NCI-H510A treated with DMSO at 0.1 percent for 48 hours (cell line): Measurements from ENCODE around the gene EXOSC5.
"Not testable (repeated sequence)": the region's sequence is repeated elsewhere in the genome, so short reads cannot be mapped to it uniquely, and the experiment has no call there.

ENCODE experiments used
- DNase-seq: peaks from one replicate; lab custom pipeline; 2025; lab: John Stamatoyannopoulos, UW

The EXOSC5 gene

DNA sequence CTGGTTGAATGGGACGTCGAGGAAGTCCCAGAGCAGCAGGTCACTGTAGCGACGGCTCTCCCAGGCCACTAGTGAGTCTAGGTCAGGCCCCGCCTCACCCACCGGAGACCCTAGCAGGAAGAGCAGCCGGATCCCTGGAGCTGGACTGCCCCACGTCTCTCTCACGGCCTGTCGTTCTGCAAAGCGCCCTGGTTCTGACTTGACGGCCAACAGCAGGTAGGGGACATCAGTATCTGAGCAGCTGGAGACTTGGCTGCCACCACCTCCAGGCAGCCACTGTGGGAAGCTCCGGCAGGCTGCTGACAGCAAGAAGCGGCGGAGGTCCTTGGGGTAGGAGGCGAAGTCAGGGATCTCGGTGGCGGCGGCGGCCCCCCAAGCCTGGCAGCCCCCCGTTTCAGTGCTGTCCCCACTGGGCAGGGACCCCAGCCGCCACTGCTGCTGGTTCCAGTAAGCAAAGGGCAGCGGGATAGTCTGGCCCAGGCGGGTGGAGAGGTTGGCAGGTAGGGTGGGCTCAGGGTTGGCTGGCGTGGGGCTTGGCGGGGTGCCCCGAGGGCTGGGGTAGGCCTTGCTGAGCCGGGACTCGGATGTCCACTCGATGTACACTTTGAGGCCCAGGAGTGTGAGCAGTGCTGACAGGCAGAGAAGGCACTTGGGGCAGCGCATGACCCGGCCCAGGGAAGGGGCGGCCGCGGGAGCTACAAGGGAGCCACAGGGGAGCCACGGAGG lies 29.1 kb upstream of the EXOSC5 start:
- no peak for DNase-seq

DNA sequence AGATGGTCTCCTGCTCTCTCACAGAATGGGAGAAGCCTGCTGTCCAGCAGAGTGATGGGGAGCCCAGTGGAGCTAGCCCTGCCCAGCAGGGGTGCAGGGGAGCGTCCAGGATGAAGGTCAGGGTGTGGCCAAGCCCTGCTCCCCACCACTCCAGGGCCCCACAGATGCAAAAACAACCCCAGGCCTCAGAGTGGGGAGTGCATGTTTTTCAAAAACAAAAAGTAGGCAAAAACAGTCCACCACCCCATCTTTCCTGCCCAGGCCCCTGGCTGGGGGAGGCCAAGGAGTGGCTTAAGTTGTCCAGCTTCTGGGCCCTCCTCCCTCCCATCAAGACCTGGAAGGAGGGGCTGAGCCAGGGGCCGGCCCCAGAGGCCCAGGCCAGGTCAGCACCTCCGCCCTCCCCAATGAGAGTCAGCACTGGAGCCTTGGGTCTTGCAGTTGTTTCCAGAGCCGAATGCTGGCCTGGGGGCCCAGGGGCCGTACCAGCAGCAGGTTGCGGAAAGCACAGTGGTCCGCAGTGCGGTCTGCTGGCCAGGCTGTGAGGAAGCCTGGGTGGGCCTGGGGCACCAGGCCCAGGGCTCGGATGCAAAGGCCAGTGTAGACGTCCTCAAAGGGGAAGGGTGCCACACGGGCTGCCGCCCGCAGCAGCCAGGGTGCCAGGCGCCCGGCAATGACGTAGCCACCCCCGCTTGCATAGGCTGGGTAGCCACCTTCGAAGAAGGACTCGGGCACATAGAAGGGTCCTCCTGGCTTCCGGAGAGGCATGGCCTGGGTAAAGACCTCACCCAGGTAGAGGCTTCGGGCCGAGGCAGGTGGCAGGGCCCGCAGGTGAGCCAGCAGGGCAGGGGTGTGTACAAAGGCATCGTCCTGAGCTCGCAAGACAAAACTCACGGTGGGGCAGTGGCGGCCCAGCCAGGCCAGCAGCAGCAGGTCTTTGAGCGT lies 28.3 kb upstream of the EXOSC5 start:
- no peak for DNase-seq

DNA sequence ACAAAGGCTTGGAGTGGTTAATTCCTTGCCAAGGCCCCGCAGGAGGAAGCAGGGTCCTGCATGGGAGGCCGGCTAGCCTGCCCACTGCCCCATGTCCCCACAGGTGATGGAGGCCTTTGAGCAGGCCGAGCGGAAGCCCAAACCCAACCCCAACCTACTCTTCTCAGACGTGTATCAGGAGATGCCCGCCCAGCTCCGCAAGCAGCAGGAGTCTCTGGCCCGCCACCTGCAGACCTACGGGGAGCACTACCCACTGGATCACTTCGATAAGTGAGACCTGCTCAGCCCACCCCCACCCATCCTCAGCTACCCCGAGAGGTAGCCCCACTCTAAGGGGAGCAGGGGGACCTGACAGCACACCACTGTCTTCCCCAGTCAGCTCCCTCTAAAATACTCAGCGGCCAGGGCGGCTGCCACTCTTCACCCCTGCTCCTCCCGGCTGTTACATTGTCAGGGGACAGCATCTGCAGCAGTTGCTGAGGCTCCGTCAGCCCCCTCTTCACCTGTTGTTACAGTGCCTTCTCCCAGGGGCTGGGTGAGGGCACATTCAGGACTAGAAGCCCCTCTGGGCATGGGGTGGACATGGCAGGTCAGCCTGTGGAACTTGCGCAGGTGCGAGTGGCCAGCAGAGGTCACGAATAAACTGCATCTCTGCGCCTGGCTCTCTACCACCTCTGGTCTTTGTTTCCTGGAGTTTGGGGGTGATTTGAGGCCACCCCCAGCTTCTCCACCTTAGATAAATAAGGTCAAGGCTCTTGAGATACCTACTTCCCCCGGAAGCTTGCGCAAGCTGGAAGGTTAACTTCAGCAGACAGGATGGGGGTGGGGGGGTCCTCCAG lies 27.4 kb upstream of the EXOSC5 start:
- no peak for DNase-seq

DNA sequence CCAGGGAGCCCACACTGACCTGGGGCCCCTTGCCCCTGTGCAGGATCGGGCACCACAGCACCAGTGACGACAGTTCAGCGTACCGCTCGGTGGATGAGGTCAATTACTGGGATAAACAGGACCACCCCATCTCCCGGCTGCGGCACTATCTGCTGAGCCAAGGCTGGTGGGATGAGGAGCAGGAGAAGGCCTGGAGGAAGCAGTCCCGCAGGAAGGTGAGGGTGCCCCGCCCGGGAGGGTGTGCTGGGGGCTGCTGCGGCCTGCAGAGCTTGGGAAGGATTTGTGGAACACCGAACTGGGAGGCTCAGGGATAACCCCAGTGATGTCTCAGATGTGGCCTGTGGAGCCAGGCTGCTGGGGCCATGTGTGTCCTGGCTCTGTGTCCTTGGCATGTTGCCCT lies 25.8 kb upstream of the EXOSC5 start:
- DNase-seq, result no peak

DNA sequence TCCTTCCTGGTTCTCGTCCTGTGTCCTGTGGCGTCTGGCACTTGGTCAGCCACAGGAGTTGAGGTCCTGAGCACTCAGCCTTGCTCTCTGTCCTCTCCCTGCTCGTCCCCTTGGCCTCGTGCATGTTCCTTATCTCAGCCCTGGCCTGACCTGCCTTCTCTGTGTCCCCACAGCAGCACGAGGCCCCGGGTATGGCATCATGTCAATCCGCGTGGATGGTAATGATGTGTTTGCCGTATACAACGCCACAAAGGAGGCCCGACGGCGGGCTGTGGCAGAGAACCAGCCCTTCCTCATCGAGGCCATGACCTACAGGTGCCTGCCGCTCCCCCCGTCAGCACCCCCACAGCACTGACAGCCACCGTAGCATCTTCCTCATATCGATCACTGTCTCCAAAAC lies 25.3 kb upstream of the EXOSC5 start:
- no peak for DNase-seq

DNA sequence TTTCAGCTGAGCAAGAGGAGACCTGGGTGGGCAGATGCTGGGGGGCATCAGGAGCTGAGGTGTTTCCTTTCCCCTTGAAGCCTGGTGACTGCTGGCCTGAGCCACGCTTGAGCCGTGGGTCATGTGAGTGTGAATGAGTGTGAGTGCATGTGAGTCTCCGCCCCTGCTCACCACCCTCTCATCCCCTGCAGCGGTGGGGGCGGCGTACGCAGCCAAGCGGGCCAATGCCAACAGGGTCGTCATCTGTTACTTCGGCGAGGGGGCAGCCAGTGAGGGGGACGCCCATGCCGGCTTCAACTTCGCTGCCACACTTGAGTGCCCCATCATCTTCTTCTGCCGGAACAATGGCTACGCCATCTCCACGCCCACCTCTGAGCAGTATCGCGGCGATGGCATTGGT lies 24.8 kb upstream of the EXOSC5 start:
- DNase-seq, result no peak

DNA sequence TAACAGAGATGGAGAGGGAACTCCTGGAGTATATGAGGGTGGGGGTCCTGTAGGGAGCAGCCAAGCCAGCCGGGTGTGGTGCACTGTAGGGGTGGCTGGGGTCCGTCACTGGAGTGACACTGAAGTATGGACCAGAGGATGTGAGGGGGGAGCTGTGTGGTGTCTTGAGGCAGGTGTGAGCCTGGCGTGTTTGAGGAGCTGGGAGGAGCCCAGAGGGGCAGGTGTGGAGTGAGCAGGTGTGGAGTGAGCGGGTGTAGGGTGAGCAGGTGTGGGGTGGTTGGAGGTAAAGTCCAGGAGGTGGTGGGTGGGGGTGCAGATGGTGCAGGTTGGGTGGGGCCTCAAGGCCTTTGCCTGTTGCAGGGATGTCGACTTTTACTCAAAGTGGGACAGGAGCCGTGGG lies 24.2 kb upstream of the EXOSC5 start:
- peak; percentile 86 for DNase-seq

DNA sequence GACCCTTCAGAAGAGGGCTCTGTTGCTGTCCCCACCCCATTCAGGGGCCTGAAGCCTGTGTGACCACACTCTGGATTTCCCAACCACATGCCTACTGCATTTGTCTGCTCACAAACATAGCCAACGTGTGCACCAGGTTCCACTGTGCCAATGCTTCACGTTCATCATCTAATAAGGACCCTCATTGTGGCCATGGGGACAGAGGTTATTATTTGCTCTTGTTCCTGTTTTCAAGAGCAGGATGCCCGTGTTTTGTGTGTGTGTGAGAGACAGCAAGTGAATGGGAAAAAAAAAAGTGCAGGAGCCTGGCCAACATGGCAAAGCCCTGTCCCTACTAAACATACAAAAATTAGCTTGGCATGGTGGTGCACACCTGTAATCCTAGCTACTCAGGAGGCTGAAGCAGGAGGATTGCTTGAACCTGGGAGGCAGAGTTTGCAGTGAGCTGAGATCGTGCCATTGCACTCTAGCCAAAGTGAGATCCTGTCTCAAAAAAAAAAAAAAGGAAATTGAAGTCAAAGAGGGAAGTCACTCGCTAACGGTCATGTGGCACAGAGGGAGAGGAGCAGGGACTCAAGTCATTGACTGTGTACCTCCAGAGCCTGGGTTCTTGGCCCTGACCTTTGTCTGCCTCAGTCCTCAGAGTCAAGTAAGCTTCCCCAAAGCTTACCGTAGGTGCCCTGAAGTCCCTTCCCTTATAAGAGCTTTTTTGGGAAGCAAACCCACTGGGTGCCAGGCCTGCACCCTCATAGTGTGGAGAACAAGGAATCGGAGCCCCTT lies 23.1 kb upstream of the EXOSC5 start:
- no peak for DNase-seq

DNA sequence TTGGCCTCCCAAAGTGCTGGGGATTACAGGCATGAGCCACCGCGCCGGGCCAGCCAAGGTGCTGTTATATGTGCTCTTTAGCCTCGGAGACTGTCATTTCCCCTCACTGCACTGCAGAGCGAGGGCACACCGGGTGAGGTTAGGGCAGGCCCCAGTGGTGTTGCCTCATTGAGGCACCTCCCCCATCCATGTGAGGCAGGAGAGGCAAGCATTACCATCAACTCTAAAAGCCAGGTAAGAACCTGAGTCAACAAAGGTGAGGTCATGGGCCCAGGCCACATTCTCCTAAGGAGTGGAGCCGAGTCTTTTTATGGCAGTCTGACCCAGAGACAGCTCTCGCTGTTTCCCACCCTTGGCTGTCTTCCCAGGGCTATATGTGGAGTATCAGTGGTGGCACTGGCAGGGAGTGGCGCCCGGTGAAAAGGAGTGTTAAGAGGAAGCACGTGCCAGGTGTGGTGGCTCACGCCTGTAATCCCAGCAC lies 19.1 kb upstream of the EXOSC5 start:
- DNase-seq, result peak; percentile 86

DNA sequence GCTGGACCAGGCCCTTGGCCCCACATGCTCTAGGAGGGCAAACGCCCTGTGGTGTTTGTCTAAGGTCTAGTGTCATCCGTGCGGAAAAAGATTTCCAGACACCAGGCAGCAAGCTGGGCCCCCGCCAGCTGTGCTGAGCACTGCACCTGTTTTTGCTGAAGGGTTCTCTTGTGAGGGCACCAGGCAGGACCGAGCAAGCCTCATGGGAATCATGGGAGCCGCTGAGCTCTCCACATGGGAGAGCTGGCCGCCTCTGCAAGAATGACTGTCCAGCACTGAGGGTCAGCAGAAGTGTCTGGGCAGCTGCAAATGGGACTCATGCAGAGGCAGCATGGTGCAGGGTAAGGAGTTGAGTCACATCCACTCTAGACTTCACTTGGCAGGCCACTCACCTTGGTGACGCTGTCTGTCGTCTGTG lies 18.0 kb upstream of the EXOSC5 start:
- peak; percentile 93 for DNase-seq

DNA sequence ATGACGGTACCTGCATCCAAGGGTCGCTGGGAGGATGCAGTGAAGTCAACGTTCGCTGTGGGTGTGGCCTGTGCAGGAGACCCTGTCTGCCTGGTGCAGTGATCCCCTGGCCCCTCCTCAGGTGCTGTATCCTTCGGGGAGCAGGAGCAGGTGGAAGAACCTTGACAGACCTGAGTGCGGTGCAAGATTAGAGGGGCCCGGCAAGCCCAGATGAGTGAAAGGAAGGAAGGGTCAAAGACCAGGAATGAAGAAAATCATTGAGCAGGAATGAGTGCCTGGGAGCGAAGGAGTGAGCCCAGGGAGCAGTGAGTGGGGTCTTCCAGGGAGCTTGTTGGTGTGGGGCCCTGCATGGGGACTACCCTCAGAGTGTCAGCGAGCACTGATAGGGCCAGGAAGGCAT lies 17.3 kb upstream of the EXOSC5 start:
- no peak for DNase-seq

DNA sequence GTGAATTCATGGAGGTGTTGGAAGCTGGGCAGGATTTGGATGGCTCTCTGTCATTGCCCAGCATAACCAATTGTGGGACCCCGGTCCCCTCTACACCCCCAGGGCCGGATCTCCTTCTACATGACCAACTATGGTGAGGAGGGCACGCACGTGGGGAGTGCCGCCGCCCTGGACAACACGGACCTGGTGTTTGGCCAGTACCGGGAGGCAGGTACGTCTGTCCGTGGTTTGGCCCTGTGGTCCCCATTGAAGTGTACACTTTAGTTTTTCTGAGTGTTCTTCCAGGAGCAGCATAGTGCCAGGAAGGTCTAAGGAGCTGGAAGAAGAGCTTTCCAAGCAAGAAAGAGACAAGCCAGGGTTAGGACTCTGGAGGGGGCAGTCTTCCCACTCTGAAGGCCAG lies 16.8 kb upstream of the EXOSC5 start:
- no peak for DNase-seq

DNA sequence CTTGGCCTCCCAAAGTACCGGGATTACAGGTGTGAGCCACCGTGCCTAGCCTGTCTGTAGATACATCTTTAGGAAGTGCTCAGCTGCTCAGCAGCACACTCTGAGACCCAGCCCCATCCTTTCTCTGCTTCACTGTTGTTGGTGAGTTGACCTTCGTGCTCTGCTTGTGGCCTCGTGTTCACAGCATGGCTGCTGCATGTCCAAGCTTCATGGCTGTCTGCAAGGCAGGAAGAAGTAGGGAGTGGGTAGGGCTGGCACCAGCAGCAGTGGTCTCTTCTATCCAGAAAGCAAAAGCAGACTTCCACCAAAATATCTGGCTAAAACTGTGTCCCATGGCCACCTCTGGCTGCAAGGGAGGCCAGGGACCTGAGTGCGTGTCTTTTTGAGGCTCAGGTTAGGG lies 15.8 kb upstream of the EXOSC5 start:
- DNase-seq, result no peak

DNA sequence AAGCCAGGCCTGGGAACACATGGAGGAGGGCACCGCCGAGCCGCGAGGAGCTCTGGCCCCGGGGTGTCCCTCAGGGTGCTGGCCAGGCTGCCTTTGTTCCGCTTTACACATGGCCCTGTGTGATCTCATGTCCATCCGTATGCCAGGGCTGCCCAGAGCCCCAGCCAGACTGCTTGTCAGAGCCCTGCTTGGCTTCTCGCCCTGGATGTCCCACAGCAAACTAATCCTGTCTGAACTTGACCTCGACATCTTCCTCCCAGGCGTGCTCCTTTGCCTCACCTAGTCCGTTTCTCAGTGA lies 14.8 kb upstream of the EXOSC5 start:
- no peak for DNase-seq

DNA sequence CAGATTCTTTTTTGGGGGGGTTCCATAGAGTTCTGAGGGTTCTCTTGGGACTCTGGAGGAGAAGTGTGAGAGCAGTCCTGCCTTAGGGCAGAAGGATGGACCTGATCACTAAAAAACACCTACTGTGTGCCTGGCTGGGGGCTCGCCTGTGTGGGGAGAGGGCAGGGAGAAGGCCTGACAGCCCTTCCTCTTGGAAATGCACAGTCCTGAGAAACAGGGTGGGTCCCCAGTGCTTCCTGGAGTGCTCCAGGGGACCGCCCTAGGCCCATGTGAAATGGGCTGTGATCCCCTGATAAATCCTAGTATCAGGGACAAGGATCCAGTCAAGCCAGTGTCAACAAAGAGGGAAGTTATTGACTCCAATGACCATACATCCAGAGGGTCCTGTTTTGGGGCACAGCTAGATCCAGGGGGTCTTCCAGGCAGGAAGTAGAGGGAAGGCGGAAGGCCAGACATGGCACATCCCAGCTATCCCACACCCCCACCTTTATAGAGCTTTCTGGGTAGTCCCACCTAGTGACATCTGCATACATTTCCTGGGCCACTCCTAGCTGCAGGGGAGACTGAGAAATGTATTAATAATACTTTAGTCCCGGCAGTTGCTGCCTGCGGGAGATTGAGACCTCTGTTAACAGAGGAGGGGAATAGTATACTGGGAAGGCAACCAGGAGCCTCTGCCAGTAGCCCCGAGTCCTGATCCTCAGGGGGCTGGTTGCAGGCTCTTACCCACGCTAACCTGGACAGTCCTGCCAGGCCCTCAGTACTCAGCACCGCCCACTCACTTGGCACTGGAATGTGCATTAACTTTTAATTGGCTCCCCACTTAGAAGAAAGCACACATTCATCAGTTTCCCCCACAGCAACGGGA lies 14.2 kb upstream of the EXOSC5 start:
- DNase-seq, result no peak

DNA sequence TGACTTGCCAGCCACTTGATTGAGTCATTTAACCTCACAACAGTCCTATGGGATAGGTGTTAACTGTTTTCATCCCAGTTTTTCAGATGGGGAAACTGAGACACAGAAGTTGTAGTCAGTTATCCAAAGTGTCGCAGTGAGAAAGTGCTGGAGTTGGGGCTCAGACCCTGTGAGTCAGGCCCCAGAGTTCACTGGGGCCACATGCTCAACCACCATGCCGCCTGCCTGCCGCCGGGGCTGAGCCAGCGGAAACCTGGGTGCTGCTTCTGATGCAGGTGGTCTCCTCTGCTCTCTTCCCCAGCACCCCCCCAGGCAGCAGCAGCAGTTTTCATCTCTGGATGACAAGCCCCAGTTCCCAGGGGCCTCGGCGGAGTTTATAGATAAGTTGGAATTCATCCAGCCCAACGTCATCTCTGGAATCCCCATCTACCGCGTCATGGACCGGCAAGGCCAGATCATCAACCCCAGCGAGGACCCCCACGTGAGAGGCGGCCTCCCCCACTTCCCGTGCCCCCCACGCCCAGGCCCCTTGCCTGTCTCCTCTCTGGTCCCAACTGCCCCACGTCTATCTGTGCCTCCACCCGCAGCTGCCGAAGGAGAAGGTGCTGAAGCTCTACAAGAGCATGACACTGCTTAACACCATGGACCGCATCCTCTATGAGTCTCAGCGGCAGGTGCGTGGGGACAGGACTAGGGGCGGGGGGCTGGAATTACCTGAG lies 13.3 kb upstream of the EXOSC5 start:
- no peak for DNase-seq

DNA sequence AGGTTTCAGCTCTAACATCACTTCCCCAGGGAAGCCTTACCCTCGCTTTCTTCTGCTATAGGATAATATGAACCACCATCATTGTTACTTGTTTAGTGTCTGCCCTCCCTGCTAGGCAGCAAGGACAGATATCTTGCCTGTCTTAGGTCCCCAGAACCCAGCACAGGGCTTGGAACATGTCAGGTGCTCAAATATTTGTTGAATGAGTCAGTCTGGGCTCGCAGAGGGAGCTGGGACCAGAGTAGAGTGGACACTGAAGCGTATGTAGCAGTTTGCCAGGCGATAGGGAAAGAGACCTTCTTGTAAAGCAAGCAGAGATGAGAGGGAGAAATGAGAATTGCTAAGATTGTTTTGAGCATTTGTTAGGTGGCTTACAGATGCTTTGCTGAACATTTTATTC lies 12.1 kb upstream of the EXOSC5 start:
- peak; percentile 82 for DNase-seq

DNA sequence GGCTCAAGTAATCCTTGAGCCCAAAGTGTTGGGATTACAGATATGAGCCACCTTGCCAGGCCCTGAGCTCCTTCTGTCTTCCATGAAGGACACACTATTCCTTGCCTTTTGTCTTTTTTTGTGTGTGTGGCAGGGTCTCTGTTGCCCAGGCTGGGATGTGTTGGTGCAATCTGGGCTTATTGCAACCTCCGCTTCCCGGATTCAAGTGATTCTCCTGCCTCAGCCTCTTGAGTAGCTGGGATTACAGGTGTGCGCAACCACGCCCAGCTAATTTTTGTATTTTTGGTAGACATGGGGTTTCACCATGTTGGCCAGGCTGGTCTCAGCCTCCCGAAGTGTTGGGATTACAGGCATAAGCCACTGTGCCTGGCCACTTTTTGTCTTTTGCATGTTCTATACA lies 11.7 kb upstream of the EXOSC5 start:
- not testable (repeated sequence) for DNase-seq

DNA sequence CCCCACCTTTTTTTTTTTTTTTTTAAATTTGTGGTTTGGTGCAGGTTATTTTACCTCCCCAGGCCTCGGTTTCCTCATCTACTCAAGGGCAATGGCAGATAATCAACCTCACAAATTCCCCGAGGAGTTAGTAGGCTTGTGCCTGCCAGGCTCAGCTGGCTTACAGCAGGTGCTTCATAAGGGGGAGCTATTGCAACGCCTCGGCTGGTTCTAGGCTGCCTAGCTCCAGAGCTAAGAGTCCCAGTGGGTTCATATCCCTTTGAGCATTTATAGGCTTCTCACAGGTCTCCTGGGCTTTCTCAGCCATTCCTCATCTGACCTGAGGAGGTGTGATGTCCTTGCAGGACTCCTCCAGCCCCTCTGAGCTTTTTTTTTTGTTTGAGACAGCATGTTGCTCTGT lies 11.1 kb upstream of the EXOSC5 start:
- no peak for DNase-seq

DNA sequence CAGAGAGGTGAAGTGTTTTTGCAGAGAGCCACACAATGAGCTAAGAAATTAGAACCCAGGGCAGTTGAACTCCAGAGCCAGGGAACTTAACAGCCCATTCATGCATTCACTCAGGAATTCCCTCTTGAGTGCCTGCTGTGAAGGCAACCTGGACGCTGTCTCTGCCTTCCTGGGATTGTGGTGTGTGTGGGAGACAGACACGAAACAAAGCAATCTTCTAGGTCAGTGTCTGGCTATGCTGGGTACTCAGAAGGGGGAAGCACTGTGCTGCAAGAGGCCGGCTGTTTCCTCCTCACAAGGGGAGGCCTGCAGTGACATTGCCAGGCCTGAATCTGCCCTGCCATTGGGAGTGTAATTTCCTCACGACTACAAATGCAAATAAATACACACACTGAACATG lies 10.1 kb upstream of the EXOSC5 start:
- DNase-seq, result peak; percentile 46
